HG03457 (cell line): ENCODE data around the gene RAPGEF4.
"Not testable (repeated sequence)": the region's sequence is repeated elsewhere in the genome, so short reads cannot be mapped to it uniquely, and the experiment has no call there.

ENCODE experiments used
- ATAC-seq: cut with Tn5 transposase; IDR thresholded peaks from one replicate; pipeline ENCODE4 v1.9.1; 2021; ENCODE audit warnings: moderate number of reproducible peaks; ENCODE audit not compliant: unreplicated experiment

The RAPGEF4 gene

DNA sequence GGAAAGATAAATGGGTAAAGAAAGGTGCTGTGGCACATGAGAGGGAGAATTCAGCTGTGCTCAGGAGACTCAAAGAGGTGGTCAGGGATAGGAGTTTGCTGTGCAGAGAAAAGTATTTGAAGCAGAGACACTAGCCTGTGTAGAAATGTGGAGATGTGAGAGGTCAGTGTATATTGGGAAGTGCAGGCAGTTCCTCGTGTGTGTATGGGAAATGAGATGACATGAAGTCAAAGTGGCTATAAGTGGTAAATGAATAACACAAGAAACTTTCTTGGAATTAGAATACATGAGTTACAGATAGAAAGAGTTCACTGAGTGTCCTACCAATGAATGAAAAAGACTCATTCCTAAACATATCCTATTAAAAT, 351.6 kb downstream of the RAPGEF4 start:
- no peak for ATAC-seq

DNA sequence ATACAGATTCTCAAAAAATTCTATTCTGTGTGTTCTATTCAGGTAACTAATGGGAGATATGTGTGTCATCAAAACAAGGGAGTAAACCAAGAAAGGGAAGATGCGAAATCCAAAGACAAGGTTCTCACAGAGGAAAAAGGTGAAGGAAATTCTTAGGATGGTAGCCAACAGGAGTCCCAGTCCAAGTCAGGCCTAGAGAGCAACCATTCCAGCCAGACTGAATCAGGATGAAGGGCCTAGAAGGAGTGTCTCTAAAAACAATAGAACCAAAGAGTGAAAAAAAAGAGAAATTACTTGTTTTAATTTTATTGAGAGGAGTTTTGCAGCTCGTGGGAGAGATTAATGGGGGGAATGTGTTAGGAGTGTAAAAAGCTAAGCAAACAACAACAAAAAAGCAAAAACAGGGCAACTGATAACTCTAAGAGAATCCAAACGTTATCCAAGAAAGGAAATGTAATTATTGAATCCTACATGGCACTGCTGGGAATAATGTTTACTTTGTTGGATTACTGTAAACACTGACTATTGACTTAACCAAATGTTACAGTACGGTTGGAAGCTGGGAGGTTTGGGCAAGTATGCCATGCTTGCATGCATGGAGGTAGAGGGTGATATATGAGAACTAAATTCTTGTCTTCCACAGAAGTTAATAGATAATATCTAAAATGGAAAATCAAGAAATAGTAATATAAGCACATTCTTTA, 352.3 kb downstream of the RAPGEF4 start:
- ATAC-seq: no peak

DNA sequence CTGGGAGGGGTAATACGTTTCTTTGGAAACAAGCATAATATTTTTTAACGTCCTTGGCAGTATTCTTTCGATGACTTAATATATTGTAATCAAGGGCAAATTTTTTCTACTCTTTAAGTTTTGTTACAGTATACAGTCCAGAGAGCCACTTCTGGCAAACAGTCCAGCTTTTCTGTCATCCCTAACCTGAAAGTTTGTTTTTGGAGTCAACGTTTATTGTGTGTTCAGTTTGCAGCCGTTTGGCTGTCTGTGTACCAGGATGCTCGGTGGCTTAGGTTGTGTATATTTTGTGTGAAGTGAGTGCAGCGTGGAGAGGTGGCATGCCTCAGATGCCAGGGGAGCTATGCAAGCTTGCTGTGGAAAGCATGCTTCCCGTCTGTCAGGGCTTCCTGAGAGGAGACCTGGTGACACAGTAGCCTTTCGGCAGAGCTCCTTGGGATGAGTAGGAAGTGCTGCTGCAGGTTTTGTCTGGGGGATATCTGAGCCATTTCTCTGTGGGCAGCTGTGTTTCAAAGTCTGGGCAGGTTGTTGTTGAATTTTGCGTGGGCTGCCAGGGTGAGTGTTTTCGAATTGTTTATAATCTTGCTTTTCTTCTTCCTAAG, 354.7 kb downstream of the RAPGEF4 start:
- no peak for ATAC-seq

DNA sequence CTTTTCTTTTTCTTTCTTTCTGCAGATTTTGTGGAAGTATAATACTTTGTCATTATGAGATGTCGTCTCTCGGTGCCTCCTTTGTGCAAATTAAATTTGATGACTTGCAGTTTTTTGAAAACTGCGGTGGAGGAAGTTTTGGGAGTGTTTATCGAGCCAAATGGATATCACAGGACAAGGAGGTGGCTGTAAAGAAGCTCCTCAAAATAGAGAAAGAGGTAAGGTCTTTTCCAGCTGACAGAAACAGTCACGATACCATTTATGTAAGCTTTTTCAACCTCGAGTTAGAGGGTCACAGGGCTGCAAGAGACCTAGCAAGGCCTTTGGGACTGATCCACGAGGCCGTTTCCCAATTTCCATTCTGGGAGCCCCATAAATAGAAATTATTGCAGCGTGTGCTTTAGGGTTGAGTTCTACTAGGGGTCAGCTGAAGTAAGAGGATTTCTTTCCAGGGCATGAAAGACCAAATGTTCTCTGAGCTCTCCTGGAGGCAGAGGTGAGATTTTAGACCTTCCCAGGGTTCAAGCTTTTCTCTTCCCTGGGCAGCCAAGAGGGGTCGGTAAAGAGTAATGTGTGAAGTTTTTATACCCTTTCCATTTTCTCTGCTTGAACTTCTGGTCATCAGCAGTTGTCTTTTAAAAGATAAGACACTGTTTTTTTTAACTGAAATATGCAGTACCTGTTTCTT, 355.5 kb downstream of the RAPGEF4 start:
- ATAC-seq: no peak

DNA sequence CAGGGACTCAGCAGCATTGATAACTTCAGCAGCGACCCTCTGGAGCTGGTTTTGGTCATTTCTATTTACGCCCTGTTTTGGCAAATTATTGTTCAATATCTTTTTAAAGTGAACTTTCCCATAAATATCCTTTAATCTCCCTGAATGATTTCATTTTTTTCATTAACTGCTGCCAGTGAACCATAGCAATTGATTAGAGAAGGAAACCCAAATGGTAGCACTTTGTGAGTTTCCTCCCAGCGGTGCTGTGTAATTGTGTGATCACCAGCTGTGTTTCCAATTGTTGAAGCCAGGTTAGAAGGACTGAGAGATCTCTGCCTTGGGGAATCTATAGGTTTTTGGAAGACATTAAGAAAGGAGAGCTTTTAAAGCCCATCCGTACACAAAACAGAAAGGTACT, 356.3 kb downstream of the RAPGEF4 start:
- ATAC-seq: no peak

DNA sequence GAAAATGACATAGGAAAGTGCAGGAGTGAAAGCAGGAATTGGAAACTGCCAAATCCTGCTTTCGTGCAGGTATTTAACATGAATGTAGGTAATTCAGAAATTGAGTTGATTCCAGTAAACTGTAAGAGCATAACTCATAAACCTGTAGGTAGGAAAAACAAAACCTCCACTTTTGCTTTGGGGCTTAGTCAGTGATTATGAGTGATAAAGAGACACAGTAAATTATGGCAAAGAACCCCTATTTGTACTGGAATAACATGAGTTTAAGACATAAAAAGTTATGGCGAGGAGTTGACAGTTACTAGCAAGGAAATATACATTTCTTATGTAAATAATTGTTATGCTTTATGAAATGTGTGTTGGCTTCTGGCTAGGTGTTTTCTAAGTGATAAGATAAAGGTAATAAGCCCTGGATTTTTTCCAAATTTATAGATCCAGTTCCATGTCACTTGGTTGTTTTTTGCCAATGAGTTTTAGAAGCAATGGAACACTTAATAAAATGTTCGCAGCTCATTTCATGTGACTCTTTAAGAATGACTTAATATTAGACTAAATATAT, 357.3 kb downstream of the RAPGEF4 start:
- no peak for ATAC-seq

DNA sequence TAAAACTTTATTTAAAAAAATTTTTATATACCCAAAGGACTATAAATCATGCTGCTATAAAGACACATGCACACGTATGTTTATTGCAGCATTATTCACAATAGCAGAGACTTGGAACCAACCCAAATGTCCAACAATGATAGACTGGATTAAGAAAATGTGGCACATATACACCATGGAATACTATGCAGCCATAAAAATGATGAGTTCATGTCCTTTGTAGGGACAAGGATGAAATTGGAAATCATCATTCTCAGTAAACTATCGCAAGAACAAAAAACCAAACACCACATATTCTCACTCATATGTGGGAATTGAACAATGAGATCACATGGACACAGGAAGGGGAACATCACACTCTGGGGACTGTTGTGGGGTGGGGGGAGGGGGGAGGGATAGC, 358.0 kb downstream of the RAPGEF4 start:
- ATAC-seq: not testable (repeated sequence)

DNA sequence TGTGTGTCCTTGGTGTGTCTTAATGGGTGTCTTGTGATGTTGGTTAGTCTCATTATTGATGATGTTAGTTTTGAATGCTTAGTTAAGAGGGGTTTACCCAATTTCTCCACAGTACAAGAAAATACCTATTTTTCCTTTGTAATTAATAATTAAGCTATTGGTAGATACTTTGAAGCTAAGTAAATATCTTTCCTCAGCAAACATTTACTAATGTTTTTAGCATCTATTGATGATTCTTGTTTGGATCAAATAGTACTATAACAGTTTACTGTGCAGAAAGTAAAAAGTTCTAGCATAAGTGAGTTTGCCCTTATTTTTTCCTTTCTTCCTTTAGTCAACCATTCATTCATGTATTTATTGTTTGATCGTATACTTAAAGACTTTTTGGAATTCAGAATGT, 359.1 kb downstream of the RAPGEF4 start:
- no peak for ATAC-seq

DNA sequence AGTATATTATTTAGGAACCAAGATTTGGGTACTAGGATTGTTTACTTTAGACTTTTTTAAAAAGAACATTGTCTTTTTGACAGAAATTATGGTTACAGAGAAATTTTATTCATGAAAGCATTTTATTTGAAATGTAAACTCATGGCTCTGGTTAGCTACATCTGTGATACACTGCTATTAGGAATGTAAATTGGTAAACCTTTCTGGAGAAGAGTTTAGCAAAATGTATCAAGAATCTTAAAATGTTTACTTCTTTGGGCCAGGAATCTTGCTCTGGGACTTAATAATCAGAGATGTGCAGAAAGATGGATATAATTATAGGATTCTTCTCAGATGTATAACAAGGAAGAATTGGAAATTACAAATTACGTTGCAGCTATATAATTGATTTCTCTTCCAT, 359.7 kb downstream of the RAPGEF4 start:
- no peak for ATAC-seq

DNA sequence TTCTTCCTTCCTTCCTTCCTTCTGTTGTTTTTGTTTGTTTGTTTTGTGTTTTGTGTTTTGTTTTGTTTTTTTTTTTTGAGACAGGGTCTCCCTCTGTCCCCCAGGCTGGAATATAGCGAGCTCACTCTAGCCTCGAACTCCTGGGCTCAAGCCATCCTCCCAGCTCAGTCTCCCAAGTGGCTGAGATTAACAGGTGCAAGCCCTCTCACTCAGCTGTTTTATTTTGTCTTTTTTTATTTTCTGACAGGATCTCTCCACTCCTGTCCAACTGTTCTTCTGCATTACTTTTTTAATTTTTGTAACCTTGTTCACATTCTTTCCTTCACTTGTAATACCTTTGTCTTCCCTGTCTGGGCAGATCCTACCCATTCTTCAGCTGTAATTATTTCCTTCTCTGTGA, 363.6 kb downstream of the RAPGEF4 start:
- no peak for ATAC-seq

DNA sequence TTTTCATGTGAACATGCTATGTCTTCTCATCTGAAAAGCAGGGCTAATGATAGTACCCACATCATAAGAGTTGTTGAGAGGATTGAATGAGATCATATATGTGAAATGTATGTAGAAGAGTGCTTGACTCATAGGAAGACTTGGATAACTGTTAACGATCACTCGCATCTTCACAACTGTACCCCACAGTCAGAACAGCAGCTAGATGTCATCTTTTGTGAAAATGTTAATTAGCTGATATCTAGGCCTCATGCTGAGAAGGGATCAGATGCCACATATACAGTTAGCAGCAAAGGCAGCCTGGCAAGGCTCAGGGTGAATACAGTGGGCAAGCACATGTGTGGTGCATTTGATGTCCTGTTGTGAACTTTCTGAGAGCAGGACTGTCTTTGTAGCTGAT, 364.2 kb downstream of the RAPGEF4 start:
- ATAC-seq: no peak

DNA sequence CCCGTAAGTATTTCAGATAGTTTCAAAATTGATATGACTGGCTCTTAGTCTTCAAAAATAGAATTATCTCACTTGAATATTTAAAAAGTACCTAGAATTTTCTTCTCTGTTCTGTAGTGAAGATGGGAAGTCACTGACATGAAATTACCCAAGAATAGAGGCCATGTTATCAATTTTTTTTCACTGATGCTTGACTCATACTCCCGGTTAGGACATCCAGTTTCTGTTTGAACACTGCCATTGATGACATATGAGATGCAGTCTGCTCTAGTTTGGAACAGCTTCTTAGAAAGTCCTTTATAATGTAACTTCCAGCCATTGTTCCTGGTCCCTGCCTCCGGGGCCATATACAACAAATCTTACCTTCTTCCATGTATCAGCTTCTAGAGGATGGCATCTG, 366.0 kb downstream of the RAPGEF4 start:
- no peak for ATAC-seq
